Natural killer cell treated with Interleukin-12 subunit alpha and Interleukin-12 subunit beta and Interleukin-15 and Interleukin-18, amount 100 ng/mL, for 72 hours (primary cell): ENCODE measurements around the gene SLC9C1. TPM values are rescaled to one million over a fixed set of nuclear protein-coding genes. Genes with fewer than 3 reads are reported as not detected.

ENCODE experiments used
- ATAC-seq, 2 donors: fragments of 150-1000 bp; cut with Tn5 transposase in 1 of 2; sonication (Bioruptor Pico), chemical (Tn5 transposase) in 1 of 2; 2 replicates each; pipeline ENCODE4 v1.10.0; 2021
- DNase-seq: peaks from one replicate; pipeline ENCODE4 v3.0.0; 2022; ENCODE audit warnings: low spot score
- H3K27ac Mint-ChIP-seq, 2 donors: 1 replicate in 1 of 2; 2 replicates in 1 of 2; pipeline ENCODE4 v1.8.0; 2022; ENCODE audit warnings: mixed read lengths in 2 of 2, mild to moderate bottlenecking in 1 of 2, moderate library complexity in 1 of 2
- H3K27me3 Mint-ChIP-seq, 2 donors: 1 replicate in 1 of 2; 2 replicates in 1 of 2; pipeline ENCODE4 v1.8.0; 2022; ENCODE audit warnings: mixed read lengths in 2 of 2
- H3K36me3 Mint-ChIP-seq: one replicate; pipeline ENCODE4 v1.8.0; 2022; ENCODE audit warnings: mixed read lengths
- H3K4me1 Mint-ChIP-seq, 2 donors: 1 replicate in 1 of 2; 2 replicates in 1 of 2; pipeline ENCODE4 v1.8.0; 2022; ENCODE audit warnings: low read depth in 2 of 2, mixed read lengths in 2 of 2, mild to moderate bottlenecking in 1 of 2
- H3K4me3 Mint-ChIP-seq: one replicate; pipeline ENCODE4 v1.8.0; 2022; ENCODE audit warnings: mixed read lengths
- H3K9me3 Mint-ChIP-seq: 2 replicates; pipeline ENCODE4 v1.8.0; 2022; ENCODE audit warnings: mixed read lengths
- total RNA-seq, 2 donors: library from RNA; stranded (reverse); gene quantifications; one replicate each; pipeline ENCODE4 v1.2.3, GENCODE V29; 2022

SLC9C1 gene
- total RNA-seq, 2 donors from 2014 or later, result not detected

DNA sequence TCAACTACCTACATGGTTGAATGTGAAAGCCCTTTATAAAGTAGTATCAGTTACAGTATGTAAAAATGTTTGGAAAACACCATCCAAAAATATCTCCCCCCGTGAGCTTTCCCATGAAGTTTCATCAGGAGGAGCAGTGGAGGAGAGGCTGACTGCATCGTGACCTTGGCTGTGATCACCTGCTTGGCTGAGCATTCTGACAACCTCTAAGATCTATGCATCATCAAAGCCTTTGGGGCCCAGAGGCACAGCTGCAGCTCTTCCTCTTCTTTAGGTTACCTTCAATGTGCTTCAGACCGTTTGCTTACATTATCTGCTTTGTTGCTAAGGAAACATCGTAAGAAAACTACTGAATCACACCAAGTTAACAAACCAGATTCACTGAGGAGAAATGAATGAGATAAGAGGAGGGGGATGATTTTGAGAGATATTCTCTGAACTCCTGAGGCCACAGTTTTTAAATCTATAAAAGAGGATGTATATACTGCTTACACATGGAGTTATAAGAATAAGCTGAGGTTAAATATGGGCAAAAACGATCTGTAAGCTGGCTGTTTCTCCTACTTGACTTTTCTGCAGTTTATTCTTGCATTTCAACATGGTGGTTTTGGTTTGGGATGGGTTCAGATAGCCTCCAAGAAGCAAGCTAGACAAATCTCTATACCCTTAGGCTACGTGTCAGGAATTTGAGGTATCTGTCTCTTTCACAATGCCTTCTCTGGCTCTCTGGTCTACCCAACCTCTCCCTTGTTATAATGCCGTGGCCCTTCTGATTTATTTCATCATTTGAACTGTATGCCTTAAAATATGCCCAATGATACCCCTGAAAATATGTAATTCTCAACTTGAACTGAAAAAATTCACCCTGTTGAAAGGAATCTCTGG lies 164.9 kb downstream of the SLC9C1 start:
- Mint-ChIP-seq H3K9me3 (no peaks in the 10 kb centered on the region), H3K4me1 (peaks cover 20 to 48% of the 10 kb centered on the region in 2 donors), H3K27ac (peak overlapping the region; percentile 19 to 58), H3K36me3 (no peaks in the 10 kb centered on the region), H3K4me3 (peak overlapping the region; percentile 23), H3K27me3 (no peaks in the 10 kb centered on the region)
- ATAC-seq, result no peak
- DNase-seq, result no peak

DNA sequence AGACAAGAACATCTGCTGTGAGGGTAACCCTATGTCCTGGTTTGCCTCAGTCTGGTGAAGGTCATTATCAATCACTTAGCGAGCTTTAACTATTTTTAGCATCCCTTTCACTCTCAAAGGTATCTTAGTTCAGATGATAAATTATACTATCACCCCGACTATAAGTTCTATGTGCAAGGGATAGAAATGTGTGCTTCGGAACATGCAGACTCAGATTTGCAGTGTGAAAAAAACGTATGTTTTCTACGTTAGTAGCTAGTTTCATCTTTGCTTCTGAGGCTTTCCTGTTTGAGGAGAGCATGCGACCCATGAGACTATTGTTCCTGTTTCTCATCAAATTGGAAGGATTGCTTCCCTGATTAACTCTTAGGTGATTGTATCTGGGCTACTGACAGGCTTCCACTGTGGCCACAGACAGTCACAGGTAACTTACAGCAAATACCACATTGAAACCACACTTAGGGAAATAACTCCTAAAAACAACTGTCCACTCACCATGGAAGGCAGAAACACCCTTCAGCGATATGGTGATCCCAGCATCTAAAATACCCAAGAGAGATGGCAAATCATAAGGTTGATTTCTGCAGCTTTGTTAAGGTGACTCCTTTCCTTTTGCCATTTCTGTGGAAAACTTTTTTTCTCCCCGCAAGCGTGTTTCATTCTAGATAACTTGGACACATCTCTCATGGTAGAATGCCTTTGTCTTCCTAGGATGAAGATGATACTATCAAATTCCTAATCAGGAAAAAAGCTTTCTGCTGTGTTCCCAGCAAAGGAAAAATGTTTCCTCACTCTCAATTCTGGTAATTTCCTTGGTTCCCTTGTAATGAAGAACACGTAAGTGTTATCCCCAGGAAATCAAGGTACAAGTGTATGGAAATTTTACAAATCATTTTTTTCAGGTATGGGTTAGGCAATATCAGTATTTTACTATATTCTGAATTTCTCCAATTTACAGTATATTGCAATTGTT lies 166.2 kb downstream of the SLC9C1 start:
- Mint-ChIP-seq H3K4me3 (peak overlapping the region; percentile 44), H3K9me3 (no peaks in the 10 kb centered on the region), H3K27me3 (no peaks in the 10 kb centered on the region), H3K4me1 (peaks cover 12 to 40% of the 10 kb centered on the region in 2 donors), H3K36me3 (no peaks in the 10 kb centered on the region), H3K27ac (peak overlapping the region; percentile 58 to 75)
- DNase-seq, result no peak
- ATAC-seq, result no peak

DNA sequence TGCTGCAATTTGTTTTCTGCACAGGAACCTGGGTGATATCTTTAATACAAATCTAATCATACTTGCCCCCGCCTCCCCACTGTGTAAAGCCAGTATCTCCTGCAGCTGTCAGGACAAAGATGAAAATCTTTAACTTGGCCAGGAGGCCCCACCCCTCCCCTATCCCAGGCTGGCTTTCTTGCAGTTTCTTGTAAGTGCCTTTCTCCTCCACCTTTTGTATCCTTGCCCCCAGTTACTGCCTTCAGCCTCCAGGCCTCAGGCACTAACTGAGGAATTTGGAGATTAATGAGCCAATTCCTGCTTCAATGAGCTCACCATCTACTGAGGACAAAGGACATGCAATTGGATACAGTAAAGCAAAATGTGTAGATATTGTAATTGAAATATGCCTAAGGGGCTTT lies 167.5 kb downstream of the SLC9C1 start:
- peak overlapping the region; percentile 58 to 75 for H3K27ac Mint-ChIP-seq
- no peaks in the 10 kb centered on the region for H3K36me3 Mint-ChIP-seq
- DNase-seq (no peak), ATAC-seq (no peak)
- no peaks in the 10 kb centered on the region for H3K9me3 Mint-ChIP-seq
- peaks cover 11 to 38% of the 10 kb centered on the region in 2 donors for H3K4me1 Mint-ChIP-seq
- H3K27me3 Mint-ChIP-seq, result no peaks in the 10 kb centered on the region
- H3K4me3 Mint-ChIP-seq, result peak overlapping the region; percentile 44

DNA sequence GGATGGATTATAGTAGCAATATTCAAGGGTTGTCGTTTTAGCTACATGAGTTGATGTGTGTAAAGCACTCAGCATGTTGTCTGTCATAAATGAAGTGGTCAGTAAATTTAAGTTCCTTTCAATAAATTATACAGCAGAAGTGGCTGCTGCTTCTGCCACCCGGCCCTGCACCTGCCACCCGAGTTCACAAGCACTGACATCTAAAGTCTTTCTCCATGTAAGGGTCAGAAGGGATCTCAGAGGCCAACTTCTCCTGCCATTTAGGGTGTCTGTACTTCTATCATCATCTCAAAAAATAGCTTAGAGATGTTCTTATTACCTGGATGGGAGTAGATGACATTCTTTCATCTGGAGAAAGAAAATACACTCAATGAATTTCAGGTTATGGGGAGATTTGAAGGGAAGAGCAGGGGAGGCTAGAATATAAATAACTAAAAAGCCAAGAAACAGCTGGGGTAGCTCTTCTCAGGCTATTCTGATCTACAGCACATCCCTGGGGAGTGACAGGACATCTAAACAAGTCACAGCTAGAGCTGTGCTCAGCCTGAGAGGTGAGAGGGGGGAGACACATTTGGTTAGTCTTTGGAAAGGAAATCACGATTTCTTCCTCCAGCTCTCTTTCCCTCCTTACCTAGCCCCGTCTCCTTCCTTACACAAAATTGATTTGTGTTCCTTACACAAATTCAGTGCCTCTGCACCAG lies 169.0 kb downstream of the SLC9C1 start:
- Mint-ChIP-seq H3K9me3 (no peaks in the 10 kb centered on the region), H3K4me1 (peaks cover 14 to 33% of the 10 kb centered on the region in 2 donors), H3K36me3 (no peaks in the 10 kb centered on the region), H3K27ac (peak overlapping the region; percentile 48 to 58), H3K27me3 (no peaks in the 10 kb centered on the region), H3K4me3 (no peak overlapping the region)
- DNase-seq (no peak), ATAC-seq (no peak)

DNA sequence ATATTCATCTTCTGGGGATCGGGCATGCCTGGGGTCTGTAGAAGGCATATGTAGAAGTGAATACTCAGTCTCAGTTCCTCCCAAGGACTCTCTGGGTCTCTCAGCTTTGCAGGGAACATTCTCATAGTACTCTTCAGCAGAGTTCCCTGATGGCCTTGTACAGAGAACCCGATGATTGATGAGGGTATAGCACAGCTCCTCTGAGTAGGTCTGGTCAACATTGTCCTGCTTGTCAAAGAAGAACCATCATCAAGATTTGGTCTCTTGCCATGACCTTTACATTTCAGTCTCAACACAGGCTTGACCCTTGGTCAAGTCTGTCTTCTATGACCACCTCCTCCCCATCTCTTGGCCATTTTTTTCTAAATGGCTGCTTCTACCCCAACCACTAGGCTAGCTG lies 170.5 kb downstream of the SLC9C1 start:
- H3K36me3 Mint-ChIP-seq, result no peaks in the 10 kb centered on the region
- H3K4me1 Mint-ChIP-seq, result peaks cover 14 to 33% of the 10 kb centered on the region in 2 donors
- H3K4me3 Mint-ChIP-seq, result no peak overlapping the region
- no peak for ATAC-seq
- DNase-seq, result no peak
- no peak overlapping the region for H3K27ac Mint-ChIP-seq
- H3K27me3 Mint-ChIP-seq, result no peaks in the 10 kb centered on the region
- no peaks in the 10 kb centered on the region for H3K9me3 Mint-ChIP-seq

DNA sequence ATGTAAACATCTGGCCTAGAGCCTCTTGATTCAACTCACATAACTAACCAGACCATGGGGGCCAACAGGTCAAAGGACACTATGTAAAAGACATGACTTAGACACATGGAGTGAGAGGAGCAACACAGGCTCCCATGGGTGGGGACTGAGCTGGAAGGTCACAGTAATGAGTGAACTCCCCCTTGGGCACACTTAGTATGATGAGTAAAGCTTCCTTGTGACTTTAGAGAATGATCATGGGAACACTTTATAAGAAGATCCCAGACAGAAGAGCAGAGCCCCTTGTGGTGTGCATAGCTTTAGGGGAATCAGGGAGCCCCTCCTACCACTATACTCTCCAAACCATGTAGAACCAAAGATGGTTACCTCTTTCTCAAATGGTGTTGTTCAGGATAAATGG lies 171.1 kb downstream of the SLC9C1 start:
- DNase-seq, result no peak
- H3K36me3 Mint-ChIP-seq, result no peaks in the 10 kb centered on the region
- H3K4me1 Mint-ChIP-seq, result peaks cover 14 to 27% of the 10 kb centered on the region in 2 donors
- no peaks in the 10 kb centered on the region for H3K27me3 Mint-ChIP-seq
- no peak overlapping the region for H3K27ac Mint-ChIP-seq
- no peak overlapping the region for H3K4me3 Mint-ChIP-seq
- H3K9me3 Mint-ChIP-seq, result no peaks in the 10 kb centered on the region
- no peak for ATAC-seq

DNA sequence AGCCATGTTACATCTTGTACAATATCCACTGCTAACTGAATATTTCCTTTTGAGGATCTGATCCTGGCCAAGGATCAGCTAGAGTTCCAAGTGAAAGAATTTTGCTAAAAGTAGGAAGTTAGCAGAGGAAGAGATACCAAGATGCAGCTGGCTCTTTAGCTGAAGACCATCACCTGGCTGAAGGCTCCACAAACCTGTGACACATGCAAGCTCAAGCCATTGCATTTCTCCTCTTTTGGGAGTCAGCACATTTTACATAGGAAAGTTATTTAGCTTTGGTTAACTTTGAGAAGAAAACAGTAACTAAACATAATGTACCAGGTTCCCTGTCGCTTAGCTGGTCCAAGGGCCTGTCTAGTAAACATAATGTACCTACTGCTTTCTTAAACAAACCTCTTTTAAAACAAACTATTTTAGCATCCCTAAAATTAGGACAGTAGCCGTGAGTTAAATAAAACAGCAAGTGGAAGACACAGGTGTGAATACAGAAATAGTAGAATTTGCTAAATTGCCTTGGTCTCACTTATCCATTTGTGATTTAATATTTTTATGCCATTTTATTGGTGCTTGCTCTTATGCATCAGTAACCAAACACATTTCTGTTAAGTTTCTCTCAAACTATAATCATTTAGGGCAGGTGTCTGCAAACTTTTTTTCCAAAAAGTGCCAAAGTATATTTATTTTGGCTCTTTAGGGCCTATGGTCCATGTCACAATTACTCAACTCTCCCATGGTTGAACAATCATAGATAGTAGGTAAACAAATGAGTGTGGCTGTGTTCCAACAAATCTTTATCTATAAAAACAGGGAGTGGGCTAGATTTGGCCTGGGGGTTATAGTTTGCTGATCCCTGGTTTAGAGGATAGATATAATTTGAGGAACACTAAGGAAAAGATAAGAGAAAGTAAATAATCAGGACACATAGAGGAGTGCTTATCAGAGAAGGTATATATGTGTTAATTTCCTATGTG lies 172.2 kb downstream of the SLC9C1 start:
- Mint-ChIP-seq H3K9me3 (no peaks in the 10 kb centered on the region), H3K4me1 (peaks cover 16 to 18% of the 10 kb centered on the region in 2 donors), H3K27ac (no peak overlapping the region), H3K36me3 (no peaks in the 10 kb centered on the region), H3K27me3 (no peaks in the 10 kb centered on the region), H3K4me3 (no peak overlapping the region)
- ATAC-seq (no peak), DNase-seq (no peak)

DNA sequence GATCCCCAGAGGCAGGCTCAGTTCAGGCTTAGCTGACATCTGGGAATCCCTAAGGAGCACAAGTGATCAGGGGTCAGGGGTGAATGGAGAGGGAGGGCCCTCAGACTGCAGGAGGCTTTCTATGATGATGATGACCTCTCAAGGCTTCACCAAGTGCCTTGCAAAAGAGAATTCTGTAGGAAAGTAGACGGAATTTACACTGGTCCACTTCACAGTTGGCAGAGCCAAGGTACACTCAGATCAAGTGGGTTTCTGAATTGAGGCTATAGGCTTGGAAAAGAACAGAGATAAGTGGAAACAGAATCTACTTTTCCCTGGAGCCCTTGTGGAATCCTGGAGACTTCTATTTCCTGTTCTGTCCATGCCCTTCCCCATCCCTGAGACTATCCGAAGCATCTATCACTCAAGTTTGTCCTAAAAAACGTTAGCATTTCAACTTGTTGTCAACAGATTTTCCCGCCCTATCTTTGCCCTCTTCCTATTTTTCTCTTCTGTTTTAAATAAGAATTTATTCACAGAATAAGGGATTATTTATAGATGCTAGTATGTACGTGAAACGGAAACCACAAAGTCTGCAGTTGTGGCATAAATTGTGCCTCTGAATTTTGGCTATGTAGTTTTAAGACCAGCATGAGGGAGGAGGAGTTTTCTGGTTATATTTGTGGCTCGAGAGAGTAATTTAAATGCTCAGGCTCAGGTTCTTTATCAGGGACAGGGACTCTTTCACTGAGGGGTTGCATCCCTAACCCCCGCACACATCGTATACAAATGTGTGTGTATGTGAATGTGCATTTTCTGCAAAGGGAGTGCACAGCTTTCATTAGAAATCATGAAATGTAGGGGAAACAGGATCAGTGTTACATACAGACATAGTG lies 173.8 kb downstream of the SLC9C1 start:
- Mint-ChIP-seq H3K27me3 (no peaks in the 10 kb centered on the region), H3K27ac (peak overlapping the region in 1 of 2 donors; percentile 22), H3K4me3 (peak overlapping the region; percentile 32), H3K4me1 (peaks cover 6 to 15% of the 10 kb centered on the region in 2 donors), H3K36me3 (no peaks in the 10 kb centered on the region), H3K9me3 (no peaks in the 10 kb centered on the region)
- no peak for DNase-seq
- no peak for ATAC-seq

DNA sequence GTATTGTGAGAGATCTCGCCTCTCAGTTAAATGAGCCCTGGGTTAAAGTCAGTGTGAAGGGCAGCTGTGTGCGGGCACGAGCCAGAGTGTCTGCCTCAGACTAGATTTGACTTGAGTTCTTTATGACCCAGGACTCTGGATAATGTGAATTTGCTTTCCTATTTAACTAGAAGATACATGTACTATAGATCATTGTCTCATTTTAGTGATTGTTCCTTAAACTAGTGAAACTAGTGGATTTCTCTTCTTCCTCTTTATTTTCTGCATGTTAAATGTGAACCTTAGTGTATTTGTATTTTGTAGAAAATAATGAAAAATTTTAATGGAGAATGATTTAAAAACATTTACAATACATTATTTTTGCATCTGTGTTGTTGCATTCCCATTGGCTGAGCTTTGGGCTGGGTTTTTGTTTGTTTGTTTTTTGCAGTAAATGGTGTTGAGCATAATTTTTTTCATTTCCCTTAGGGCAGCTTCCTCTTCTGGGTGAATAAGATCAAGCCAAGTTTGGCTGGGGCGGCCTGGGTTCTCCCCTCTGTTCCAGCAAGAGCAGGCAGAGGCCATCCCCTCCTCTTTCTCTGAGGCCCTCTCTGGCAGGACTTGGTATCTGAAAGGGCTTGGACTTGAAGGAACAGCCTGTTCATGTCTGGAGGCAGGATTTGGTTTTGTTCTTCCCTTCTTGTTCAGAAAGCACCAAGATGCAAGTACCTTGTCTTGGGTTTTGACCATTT lies 176.0 kb downstream of the SLC9C1 start:
- DNase-seq (no peak), ATAC-seq (peak in 1 of 2 donors; percentile 44)
- Mint-ChIP-seq H3K4me3 (no peak overlapping the region), H3K9me3 (no peaks in the 10 kb centered on the region), H3K27ac (peak overlapping the region in 1 of 2 donors; percentile 54), H3K36me3 (no peaks in the 10 kb centered on the region), H3K4me1 (peaks cover 6 to 18% of the 10 kb centered on the region in 2 donors), H3K27me3 (no peaks in the 10 kb centered on the region)

DNA sequence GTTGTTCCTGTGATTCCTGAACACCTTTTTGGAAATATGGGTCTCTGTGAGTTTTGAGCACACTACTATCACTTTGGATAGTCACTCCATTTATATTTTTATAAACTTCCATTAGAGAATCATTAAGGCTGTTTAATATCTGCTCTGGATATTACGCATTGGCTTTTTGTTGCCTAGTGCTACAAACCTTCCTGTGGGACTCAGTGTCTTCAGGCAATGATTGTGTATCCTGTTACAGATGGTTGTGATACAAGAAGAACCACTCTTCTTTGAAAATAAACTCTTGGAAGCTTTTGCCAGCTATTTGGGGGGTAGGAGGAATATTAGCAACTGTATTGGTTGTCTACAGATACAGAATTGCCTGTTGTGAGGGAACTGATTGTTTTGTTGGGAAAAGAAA lies 176.6 kb downstream of the SLC9C1 start:
- Mint-ChIP-seq H3K4me1 (peaks cover 6 to 18% of the 10 kb centered on the region in 2 donors), H3K4me3 (no peak overlapping the region), H3K36me3 (no peaks in the 10 kb centered on the region), H3K27ac (peak overlapping the region in 1 of 2 donors; percentile 54), H3K9me3 (no peaks in the 10 kb centered on the region), H3K27me3 (no peaks in the 10 kb centered on the region)
- ATAC-seq, result no peak
- no peak for DNase-seq

DNA sequence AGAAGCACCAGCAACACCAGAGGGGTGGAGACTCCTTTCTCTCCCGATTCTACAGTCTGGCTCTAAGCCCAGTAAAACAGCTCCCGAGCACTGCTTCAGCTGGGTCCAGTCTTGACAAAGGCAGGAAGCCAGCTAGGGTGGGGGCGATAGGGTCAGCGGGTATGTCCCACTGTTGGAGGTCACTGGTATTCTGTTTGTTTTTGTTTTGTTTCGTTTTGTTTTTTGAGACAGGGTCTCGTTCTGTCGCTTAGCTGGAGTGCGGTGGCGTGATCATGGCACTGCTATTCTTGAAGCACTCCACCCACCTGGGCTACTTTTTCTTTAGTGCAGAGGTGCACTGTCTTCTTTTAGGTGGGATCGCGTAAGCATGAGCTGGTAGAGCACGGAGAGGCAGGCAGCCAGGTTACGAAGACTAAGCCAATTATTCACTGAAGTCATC lies 177.2 kb downstream of the SLC9C1 start:
- no peaks in the 10 kb centered on the region for H3K27me3 Mint-ChIP-seq
- H3K36me3 Mint-ChIP-seq, result no peaks in the 10 kb centered on the region
- H3K4me3 Mint-ChIP-seq, result peak overlapping the region; percentile 64
- DNase-seq, result no peak
- no peak for ATAC-seq
- peaks cover 6 to 18% of the 10 kb centered on the region in 2 donors for H3K4me1 Mint-ChIP-seq
- H3K27ac Mint-ChIP-seq, result peak overlapping the region in 1 of 2 donors; percentile 54
- no peaks in the 10 kb centered on the region for H3K9me3 Mint-ChIP-seq
